Panc1 (cell line): Measurements from ENCODE around the gene SGCA.

ENCODE experiments used
- CTCF ChIP-seq: fragments of 450-650 bp; IDR thresholded peaks from 2 replicates; pipeline ENCODE4 v1.5.1; 2017; ENCODE audit warnings: mild to moderate bottlenecking
- POLR2AphosphoS5 ChIP-seq: IDR thresholded peaks from 2 replicates; pipeline ENCODE4 v1.6.1; 2012; ENCODE audit warnings: mild to moderate bottlenecking, low read depth, low read length, moderate library complexity

GRCh38 chr17:50196036-50196435 is 30.2 kb downstream of the SGCA start:
- TF ChIP-seq CTCF (no peak), POLR2AphosphoS5 (no peak)
